CD14-positive monocyte (primary cell): Measurements from ENCODE around the gene PNMA8A. TPM values are rescaled to one million over a fixed set of nuclear protein-coding genes. Genes with fewer than 3 reads are reported as not detected.
A peak's percentile ranks its signal among the peaks of the same experiment; 100 is the strongest.

Source experiments
- DNase-seq, 3 donors: peaks; one replicate each; pipeline ENCODE4 v3.0.0-alpha.2; 2011 to 2022
- H2AFZ ChIP-seq: 2 replicates; pipeline ENCODE4 v1.6.0; 2012; ENCODE audit warnings: mild to moderate bottlenecking, low read depth, low read length, inconsistent platforms; ENCODE audit not compliant: insufficient read depth, poor library complexity, severe bottlenecking
- H3K27ac ChIP-seq, 2 donors: 1 replicate in 1 of 2; 2 replicates in 1 of 2; pipeline ENCODE4 v1.5.1; 2012 to 2013; ENCODE audit warnings: low read length in 2 of 2, control low read depth in 1 of 2, inconsistent platforms in 1 of 2, low read depth in 1 of 2, mild to moderate bottlenecking in 1 of 2
- H3K27me3 ChIP-seq, 2 donors: one replicate each; pipeline versions ENCODE4 v1.6.0 to v1.6.1; 2011 to 2013; ENCODE audit warnings: low read length in 2 of 2; ENCODE audit not compliant: control insufficient read depth in 2 of 2, insufficient read depth in 2 of 2
- H3K36me3 ChIP-seq, 2 donors: replicated peaks in 1 of 2; 1 replicate in 1 of 2; 2 replicates in 1 of 2; pipeline versions ENCODE4 v1.5.1 to v1.6.1; 2012 to 2013; ENCODE audit warnings: low read length in 2 of 2, control low read depth in 1 of 2, inconsistent platforms in 1 of 2, mild to moderate bottlenecking in 1 of 2; ENCODE audit not compliant: insufficient read depth in 2 of 2, control insufficient read depth in 1 of 2
- H3K4me1 ChIP-seq, 2 donors: 1 replicate in 1 of 2; 2 replicates in 1 of 2; pipeline versions ENCODE4 v1.5.1 to v1.6.1; 2012 to 2013; ENCODE audit warnings: low read length in 2 of 2, control low read depth in 1 of 2, inconsistent platforms in 1 of 2, mild to moderate bottlenecking in 1 of 2, moderate library complexity in 1 of 2; ENCODE audit not compliant: insufficient read depth in 2 of 2, control insufficient read depth in 1 of 2
- H3K4me2 ChIP-seq: replicated peaks from 2 replicates; pipeline ENCODE3; 2012; ENCODE audit warnings: low read length, moderate library complexity, mild to moderate bottlenecking; ENCODE audit not compliant: poor library complexity, severe bottlenecking; ENCODE audit errors: extremely low read depth
- H3K4me3 ChIP-seq, 3 experiments: fragments of 200-600 bp in 1 of 3; sonication (generic) in 1 of 3; replicated peaks in 1 of 3; 1 replicate in 2 of 3; 2 replicates in 1 of 3; pipeline ENCODE4 v1.5.1; 2011 to 2013; ENCODE audit warnings: low read length in 3 of 3, mild to moderate bottlenecking in 3 of 3, control low read depth in 2 of 3, low read depth in 2 of 3, inconsistent platforms in 1 of 3, moderate library complexity in 1 of 3
- H3K79me2 ChIP-seq: 2 replicates; pipeline ENCODE4 v1.6.0; 2012; ENCODE audit warnings: mild to moderate bottlenecking, control low read depth, inconsistent platforms, low read length, moderate library complexity; ENCODE audit not compliant: insufficient read depth
- H3K9ac ChIP-seq: 2 replicates; pipeline ENCODE4 v1.6.0; 2017; ENCODE audit warnings: low read length, mild to moderate bottlenecking; ENCODE audit not compliant: insufficient read depth, poor library complexity, severe bottlenecking
- H3K9me3 ChIP-seq, 2 donors: replicated peaks in 1 of 2; 1 replicate in 1 of 2; 2 replicates in 1 of 2; pipeline versions ENCODE4 v1.5.1 to v1.6.1; 2012 to 2013; ENCODE audit warnings: low read length in 2 of 2, control low read depth in 1 of 2; ENCODE audit not compliant: control insufficient read depth in 1 of 2, insufficient read depth in 1 of 2
- H4K20me1 ChIP-seq: 2 replicates; pipeline ENCODE4 v1.6.0; 2012; ENCODE audit warnings: mild to moderate bottlenecking, low read length, control low read depth, moderate library complexity; ENCODE audit not compliant: insufficient read depth
- H3K27ac Mint-ChIP-seq, 7 donors: one replicate each; pipeline ENCODE4 v1.8.0; 2020; ENCODE audit warnings: mild to moderate bottlenecking in 7 of 7, mixed read lengths in 7 of 7, moderate library complexity in 6 of 7, inconsistent platforms in 2 of 7
- H3K27me3 Mint-ChIP-seq, 3 donors: one replicate each; pipeline ENCODE4 v1.8.0; 2021 to 2022; ENCODE audit warnings: low read depth in 3 of 3, mild to moderate bottlenecking in 3 of 3, mixed read lengths in 3 of 3, moderate library complexity in 3 of 3, inconsistent platforms in 1 of 3
- H3K36me3 Mint-ChIP-seq, 2 donors: one replicate each; pipeline ENCODE4 v1.8.0; 2020; ENCODE audit warnings: mixed read lengths in 2 of 2, inconsistent platforms in 1 of 2, mild to moderate bottlenecking in 1 of 2
- H3K4me1 Mint-ChIP-seq: one replicate; pipeline ENCODE4 v1.8.0; 2020; ENCODE audit warnings: mild to moderate bottlenecking, mixed read lengths
- H3K4me3 Mint-ChIP-seq, 2 donors: one replicate each; pipeline ENCODE4 v1.8.0; 2020; ENCODE audit warnings: mild to moderate bottlenecking in 2 of 2, mixed read lengths in 2 of 2, moderate library complexity in 1 of 2
- H3K9me3 Mint-ChIP-seq, 7 donors: one replicate each; pipeline ENCODE4 v1.8.0; 2020 to 2022; ENCODE audit warnings: mixed read lengths in 7 of 7, mild to moderate bottlenecking in 6 of 7, moderate library complexity in 6 of 7, inconsistent platforms in 2 of 7
- CTCF ChIP-seq: fragments of 200-600 bp; IDR thresholded peaks from one replicate; pipeline ENCODE4 v1.8.0; 2022; ENCODE audit warnings: antibody characterized with exemption, mild to moderate bottlenecking
- WGBS: methylation state at CpG from one replicate; pipeline ENCODE4 v1.1.5; 2013; ENCODE audit warnings: missing lambda C conversion rate; ENCODE audit not compliant: insufficient coverage; 5-methylcytosine and 5-hydroxymethylcytosine counted together
- intact Hi-C, 2 donors: fragments of 100-400 bp; cut with micrococcal nuclease; formaldehyde crosslinking; loops; one replicate each; pipeline versions ENCODE4 v1.15.0 to v1.15.1; 2023
- polyA plus RNA-seq, 3 donors: library from polyadenylated mRNA; depleted of rRNA in 1 of 3; unstranded in 2 of 3; stranded (reverse) in 1 of 3; fragments of 300-500 nt in 2 of 3; fragments of >200 nt in 1 of 3; fragmentation: Illumina TruSeq in 2 of 3; gene quantifications; 1 replicate in 2 of 3; 2 replicates in 1 of 3; pipeline ENCODE4 v1.2.3, GENCODE V29; 2012 to 2021

PNMA8A gene
- polyA plus RNA-seq, 3 donors, result not detected

- 3% methylated on average over 50 of the region's 52 CpGs for WGBS
- Mint-ChIP-seq H3K4me1 (peaks cover 45% of the 10 kb centered on the region), H3K27ac (peak overlapping the region in 4 of 7 donors; percentile 15 to 87 (median 60)), H3K4me3 (peak overlapping the region; percentile 67 to 94), H3K9me3 (peaks cover 3 to 33% (median 18%) of the 10 kb centered on the region in 7 donors), H3K27me3 (peaks cover 68 to 87% (median 79%) of the 10 kb centered on the region in 3 donors), H3K36me3 (peaks cover 8 to 16% of the 10 kb centered on the region in 2 donors)
- no peaks in the 10 kb centered on the region for H3K36me3 ChIP-seq
- H4K20me1 ChIP-seq, result no peaks in the 10 kb centered on the region
- peak in 2 of 3 donors; percentile 21 to 62 for DNase-seq
- peaks cover 35 to 63% of the 10 kb centered on the region in 2 donors for H3K4me1 ChIP-seq
- H3K4me2 ChIP-seq, result peak overlapping the region; percentile 85
- H3K27me3 ChIP-seq, result peaks cover 28 to 72% of the 10 kb centered on the region in 2 donors
- peak overlapping the region; percentile 46 for H3K9ac ChIP-seq
- peaks cover 0 to 17% of the 10 kb centered on the region in 2 donors for H3K9me3 ChIP-seq
- TF ChIP-seq CTCF, result no peak
- H3K79me2 ChIP-seq, result no peaks in the 10 kb centered on the region
- peak overlapping the region in 1 of 2 donors; percentile 45 for H3K27ac ChIP-seq
- H2AFZ ChIP-seq, result peak overlapping the region; percentile 81
- intact Hi-C loops, result loop anchor here (2.0 to 5.0 kb wide), 3 partner anchors 92 to 207 kb away; no protein-coding TSS in a partner anchor
- peak overlapping the region; percentile 7 to 72 (median 36) for H3K4me3 ChIP-seq
Measured at GRCh38 chr19:46489445-46490272, 18.3 kb upstream of the PNMA8A start.

GRCh38 chr19:46488551-46488950 is 17.2 kb upstream of the PNMA8A start:
- no peaks in the 10 kb centered on the region for H3K79me2 ChIP-seq
- Mint-ChIP-seq H3K36me3 (peaks cover 3 to 16% of the 10 kb centered on the region in 2 donors), H3K4me3 (peak overlapping the region in 1 of 2 donors; percentile 94), H3K27ac (peak overlapping the region in 1 of 7 donors; percentile 6), H3K9me3 (peaks cover 2 to 31% (median 15%) of the 10 kb centered on the region in 7 donors), H3K27me3 (peaks cover 62 to 83% (median 71%) of the 10 kb centered on the region in 3 donors), H3K4me1 (peaks cover 36% of the 10 kb centered on the region)
- H3K4me2 ChIP-seq, result no peak overlapping the region
- no peaks in the 10 kb centered on the region for H4K20me1 ChIP-seq
- H3K27me3 ChIP-seq, result peaks cover 28 to 62% of the 10 kb centered on the region in 2 donors
- H2AFZ ChIP-seq, result no peak overlapping the region
- H3K4me1 ChIP-seq, result peaks cover 32 to 51% of the 10 kb centered on the region in 2 donors
- TF ChIP-seq CTCF, result no peak
- intact Hi-C loops, result loop anchor here (2.0 to 5.0 kb wide), 3 partner anchors 91 to 206 kb away; no protein-coding TSS in a partner anchor
- no peak overlapping the region for H3K9ac ChIP-seq
- no peaks in the 10 kb centered on the region for H3K36me3 ChIP-seq
- no peak for DNase-seq
- peaks cover 0 to 13% of the 10 kb centered on the region in 2 donors for H3K9me3 ChIP-seq
- WGBS, result 24% methylated on average over 11 of the region's 11 CpGs
- H3K4me3 ChIP-seq, result no peak overlapping the region
- H3K27ac ChIP-seq, result no peak overlapping the region
